Raji (cell line): ENCODE results near the gene MYO16.

ENCODE experiments used
- POLR2A ChIP-seq: IDR thresholded peaks from 2 replicates; pipeline ENCODE4 v1.6.1; 2011; ENCODE audit warnings: low read depth, low read length, control low read depth; ENCODE audit not compliant: insufficient read depth

The MYO16 gene

GRCh38 chr13:108760129-108760528 is 130.7 kb downstream of the MYO16 start:
- no peak for TF ChIP-seq POLR2A

- TF ChIP-seq POLR2A = no peak
Observed at GRCh38 chr13:108760541-108760940, 131.1 kb downstream of the MYO16 start.

- no peak for TF ChIP-seq POLR2A
Observed at GRCh38 chr13:108768035-108768434, 138.6 kb downstream of the MYO16 start.

GRCh38 chr13:108769213-108770070 is 140.0 kb downstream of the MYO16 start:
- TF ChIP-seq POLR2A = no peak

GRCh38 chr13:108775597-108775996 is 146.2 kb downstream of the MYO16 start:
- no peak for TF ChIP-seq POLR2A

- TF ChIP-seq POLR2A = no peak
Observed at GRCh38 chr13:108776650-108777049, 147.2 kb downstream of the MYO16 start.

- TF ChIP-seq POLR2A = no peak
Observed at GRCh38 chr13:108777421-108778420, 148.3 kb downstream of the MYO16 start.

- no peak for TF ChIP-seq POLR2A
Observed at GRCh38 chr13:108779308-108779707, 149.9 kb downstream of the MYO16 start.

- no peak for TF ChIP-seq POLR2A
Observed at GRCh38 chr13:108780706-108781105, 151.3 kb downstream of the MYO16 start.

GRCh38 chr13:108781312-108781711 is 151.9 kb downstream of the MYO16 start:
- TF ChIP-seq POLR2A = no peak

GRCh38 chr13:108785844-108786243 is 156.4 kb downstream of the MYO16 start:
- TF ChIP-seq POLR2A = no peak

- no peak for TF ChIP-seq POLR2A
Observed at GRCh38 chr13:108786456-108787200, 157.2 kb downstream of the MYO16 start.

GRCh38 chr13:108787700-108788414 is 158.4 kb downstream of the MYO16 start:
- no peak for TF ChIP-seq POLR2A

- TF ChIP-seq POLR2A = no peak
Observed at GRCh38 chr13:108789476-108789875, 160.1 kb downstream of the MYO16 start.

GRCh38 chr13:108795841-108796240 is 166.4 kb downstream of the MYO16 start:
- no peak for TF ChIP-seq POLR2A

GRCh38 chr13:108797354-108797753 is 167.9 kb downstream of the MYO16 start:
- TF ChIP-seq POLR2A = no peak
